HEK293 (cell line): Measurements from ENCODE around the gene MINPP1.

Experiments
- BCL11A ChIP-seq: fragments of 450-650 bp; formaldehyde crosslinking; IDR thresholded peaks from 2 replicates; pipeline ENCODE4 v1.5.1; 2016; ENCODE audit warnings: low read depth, missing biosample characterization, missing genetic modification characterization
- BCL11B ChIP-seq: fragments of 450-650 bp; formaldehyde crosslinking; IDR thresholded peaks from 2 replicates; pipeline ENCODE4 v1.5.1; 2016; ENCODE audit warnings: low read depth, missing biosample characterization, missing genetic modification characterization
- KLF16 ChIP-seq: fragments of 450-650 bp; formaldehyde crosslinking; IDR thresholded peaks from 2 replicates; pipeline ENCODE4 v1.5.1; 2017; ENCODE audit warnings: missing biosample characterization, missing genetic modification characterization
- TCF7L2 ChIP-seq: IDR thresholded peaks from 2 replicates; pipeline ENCODE4 v1.6.1; 2011; ENCODE audit warnings: low read depth, mild to moderate bottlenecking, inconsistent platforms, low read length, moderate library complexity, borderline replicate concordance
- ZNF140 ChIP-seq: fragments of 450-650 bp; formaldehyde crosslinking; IDR thresholded peaks from 2 replicates; pipeline ENCODE4 v1.5.1; 2016; ENCODE audit warnings: missing biosample characterization, missing genetic modification characterization
- ZNF350 ChIP-seq: fragments of 450-650 bp; formaldehyde crosslinking; IDR thresholded peaks from 2 replicates; pipeline ENCODE4 v1.5.0; 2017; ENCODE audit warnings: missing biosample characterization, mild to moderate bottlenecking, missing genetic modification characterization
- ZNF626 ChIP-seq: fragments of 450-650 bp; sonication (Bioruptor Pico); formaldehyde crosslinking; IDR thresholded peaks from 2 replicates; pipeline ENCODE4 v1.5.1; 2018; ENCODE audit warnings: missing biosample characterization, missing genetic modification characterization, inconsistent platforms
- ZNF670 ChIP-seq: fragments of 450-650 bp; formaldehyde crosslinking; IDR thresholded peaks from 2 replicates; pipeline ENCODE4 v1.5.1; 2016; ENCODE audit warnings: missing biosample characterization, missing genetic modification characterization, low read depth
- TF ChIP-seq, protein P1 (sequence below): fragments of 450-650 bp; formaldehyde crosslinking; IDR thresholded peaks from 2 replicates; pipeline ENCODE4 v1.5.1; 2016; ENCODE audit warnings: missing biosample characterization, missing genetic modification characterization
- TF ChIP-seq, protein P2 (sequence below): sonication (generic); formaldehyde crosslinking; IDR thresholded peaks from 2 replicates; pipeline ENCODE4 v1.8.1; 2022; ENCODE audit warnings: mild to moderate bottlenecking, moderate library complexity, missing genetic modification reagents

DNA sequence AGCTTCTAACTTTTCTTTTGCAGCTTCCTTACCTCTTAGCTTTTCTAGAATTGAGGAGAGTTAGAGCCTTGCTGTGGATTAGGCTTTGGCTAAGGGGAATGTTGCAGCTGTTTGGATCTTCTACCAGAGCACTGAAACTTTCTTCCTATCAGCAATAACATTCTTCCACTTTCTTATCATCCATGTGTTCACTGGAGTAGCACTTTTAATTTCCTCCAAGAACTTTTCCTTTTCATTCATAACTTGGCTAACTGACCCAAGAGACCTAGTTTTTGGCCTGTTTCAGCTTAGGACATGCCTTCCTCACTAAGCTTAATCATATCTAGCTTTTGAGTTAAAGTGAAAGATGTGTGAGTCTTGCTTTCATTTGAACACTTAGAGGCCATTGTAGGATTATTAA is 19.6 kb downstream of the MINPP1 start:
- TF ChIP-seq ZNF670 (tag by site-specific recombination) (no peak), ZNF350 (no peak), BCL11B (no peak), BCL11A (tag by site-specific recombination) (no peak), ZNF626 (tag by site-specific recombination) (no peak), KLF16 (tag by site-specific recombination) (no peak), ZNF140 (no peak), TCF7L2 (no peak)
- TF ChIP-seq, protein P1, sequence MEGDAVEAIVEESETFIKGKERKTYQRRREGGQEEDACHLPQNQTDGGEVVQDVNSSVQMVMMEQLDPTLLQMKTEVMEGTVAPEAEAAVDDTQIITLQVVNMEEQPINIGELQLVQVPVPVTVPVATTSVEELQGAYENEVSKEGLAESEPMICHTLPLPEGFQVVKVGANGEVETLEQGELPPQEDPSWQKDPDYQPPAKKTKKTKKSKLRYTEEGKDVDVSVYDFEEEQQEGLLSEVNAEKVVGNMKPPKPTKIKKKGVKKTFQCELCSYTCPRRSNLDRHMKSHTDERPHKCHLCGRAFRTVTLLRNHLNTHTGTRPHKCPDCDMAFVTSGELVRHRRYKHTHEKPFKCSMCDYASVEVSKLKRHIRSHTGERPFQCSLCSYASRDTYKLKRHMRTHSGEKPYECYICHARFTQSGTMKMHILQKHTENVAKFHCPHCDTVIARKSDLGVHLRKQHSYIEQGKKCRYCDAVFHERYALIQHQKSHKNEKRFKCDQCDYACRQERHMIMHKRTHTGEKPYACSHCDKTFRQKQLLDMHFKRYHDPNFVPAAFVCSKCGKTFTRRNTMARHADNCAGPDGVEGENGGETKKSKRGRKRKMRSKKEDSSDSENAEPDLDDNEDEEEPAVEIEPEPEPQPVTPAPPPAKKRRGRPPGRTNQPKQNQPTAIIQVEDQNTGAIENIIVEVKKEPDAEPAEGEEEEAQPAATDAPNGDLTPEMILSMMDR (tag by site-specific recombination) = no peak
- TF ChIP-seq, protein P2, sequence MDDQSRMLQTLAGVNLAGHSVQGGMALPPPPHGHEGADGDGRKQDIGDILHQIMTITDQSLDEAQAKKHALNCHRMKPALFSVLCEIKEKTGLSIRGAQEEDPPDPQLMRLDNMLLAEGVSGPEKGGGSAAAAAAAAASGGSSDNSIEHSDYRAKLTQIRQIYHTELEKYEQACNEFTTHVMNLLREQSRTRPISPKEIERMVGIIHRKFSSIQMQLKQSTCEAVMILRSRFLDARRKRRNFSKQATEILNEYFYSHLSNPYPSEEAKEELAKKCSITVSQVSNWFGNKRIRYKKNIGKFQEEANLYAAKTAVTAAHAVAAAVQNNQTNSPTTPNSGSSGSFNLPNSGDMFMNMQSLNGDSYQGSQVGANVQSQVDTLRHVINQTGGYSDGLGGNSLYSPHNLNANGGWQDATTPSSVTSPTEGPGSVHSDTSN (CRISPR knock-in tag) = no peak
